Thyroid gland (tissue), 4 donors: ENCODE measurements around the gene SULT2A1.
"Not testable (repeated sequence)": the region's sequence is repeated elsewhere in the genome, so short reads cannot be mapped to it uniquely, and the experiment has no call there.

Experiments used
- POLR2A ChIP-seq, 2 donors: fragments of 450-650 bp; IDR thresholded peaks; one replicate each; pipeline ENCODE4 v1.6.1; 2017; ENCODE audit warnings: antibody characterized with exemption in 2 of 2, mild to moderate bottlenecking in 2 of 2, moderate library complexity in 1 of 2
- TF ChIP-seq, protein P1 (sequence below), 6 experiments: fragments of 200-600 bp in 3 of 6; fragments of 450-650 bp in 3 of 6; sonication (generic) in 3 of 6; IDR thresholded peaks; one replicate each; pipeline ENCODE4 v1.5.1; 2016 to 2019; ENCODE audit warnings: antibody characterized with exemption in 6 of 6, mild to moderate bottlenecking in 2 of 6, inconsistent platforms in 1 of 6, moderate library complexity in 1 of 6

DNA sequence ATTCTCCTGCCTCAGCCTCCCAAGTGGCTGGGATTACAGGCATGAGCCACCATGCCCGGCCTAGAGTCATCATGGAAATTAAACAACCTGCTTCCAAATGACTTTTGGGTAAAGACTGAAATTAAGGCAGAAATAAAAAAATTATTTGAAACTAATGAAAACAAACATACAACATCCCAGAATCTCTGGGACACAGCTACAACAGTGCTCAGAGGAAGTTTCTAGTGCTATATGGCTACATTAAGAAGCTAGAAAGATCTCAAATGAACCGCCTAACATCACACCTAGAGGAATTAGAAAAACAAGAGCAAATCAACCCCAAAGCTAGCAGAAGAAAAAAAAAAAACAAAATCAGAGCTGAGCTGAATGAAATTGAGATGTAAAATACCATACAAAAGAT lies 24.1 kb upstream of the SULT2A1 start:
- TF ChIP-seq, protein P1, sequence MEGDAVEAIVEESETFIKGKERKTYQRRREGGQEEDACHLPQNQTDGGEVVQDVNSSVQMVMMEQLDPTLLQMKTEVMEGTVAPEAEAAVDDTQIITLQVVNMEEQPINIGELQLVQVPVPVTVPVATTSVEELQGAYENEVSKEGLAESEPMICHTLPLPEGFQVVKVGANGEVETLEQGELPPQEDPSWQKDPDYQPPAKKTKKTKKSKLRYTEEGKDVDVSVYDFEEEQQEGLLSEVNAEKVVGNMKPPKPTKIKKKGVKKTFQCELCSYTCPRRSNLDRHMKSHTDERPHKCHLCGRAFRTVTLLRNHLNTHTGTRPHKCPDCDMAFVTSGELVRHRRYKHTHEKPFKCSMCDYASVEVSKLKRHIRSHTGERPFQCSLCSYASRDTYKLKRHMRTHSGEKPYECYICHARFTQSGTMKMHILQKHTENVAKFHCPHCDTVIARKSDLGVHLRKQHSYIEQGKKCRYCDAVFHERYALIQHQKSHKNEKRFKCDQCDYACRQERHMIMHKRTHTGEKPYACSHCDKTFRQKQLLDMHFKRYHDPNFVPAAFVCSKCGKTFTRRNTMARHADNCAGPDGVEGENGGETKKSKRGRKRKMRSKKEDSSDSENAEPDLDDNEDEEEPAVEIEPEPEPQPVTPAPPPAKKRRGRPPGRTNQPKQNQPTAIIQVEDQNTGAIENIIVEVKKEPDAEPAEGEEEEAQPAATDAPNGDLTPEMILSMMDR (IDR thresholded peaks at IDR 0.05): not testable (repeated sequence)
- not testable (repeated sequence) for TF ChIP-seq POLR2A (IDR thresholded peaks at IDR 0.05)
